HEK293T (cell line): ENCODE data around the gene CLASP1.

Experiments
- BHLHE40 ChIP-seq: fragments of 450-650 bp; IDR thresholded peaks from 2 replicates; pipeline ENCODE4 v1.6.1; 2016; ENCODE audit warnings: mild to moderate bottlenecking, moderate library complexity, borderline replicate concordance
- CTBP1 ChIP-seq: fragments of 450-650 bp; IDR thresholded peaks from 2 replicates; pipeline ENCODE4 v1.6.1; 2016; ENCODE audit warnings: borderline replicate concordance
- FOXA1 ChIP-seq: fragments of 450-650 bp; IDR thresholded peaks from 2 replicates; pipeline ENCODE4 v1.6.1; 2016; ENCODE audit warnings: mild to moderate bottlenecking
- FOXM1 ChIP-seq: fragments of 450-650 bp; IDR thresholded peaks from 2 replicates; pipeline ENCODE4 v1.6.1; 2017; ENCODE audit warnings: mild to moderate bottlenecking, borderline replicate concordance
- HDGF ChIP-seq: fragments of 450-650 bp; IDR thresholded peaks from 2 replicates; pipeline ENCODE4 v1.6.1; 2017; ENCODE audit warnings: antibody characterized with exemption, borderline replicate concordance
- LEF1 ChIP-seq: fragments of 450-650 bp; IDR thresholded peaks from 2 replicates; pipeline ENCODE4 v1.6.1; 2017; ENCODE audit warnings: mild to moderate bottlenecking, borderline replicate concordance
- SUZ12 ChIP-seq: fragments of 450-650 bp; IDR thresholded peaks from 2 replicates; pipeline ENCODE4 v1.6.1; 2016; ENCODE audit warnings: mild to moderate bottlenecking
- TARDBP ChIP-seq: fragments of 450-650 bp; IDR thresholded peaks from 2 replicates; pipeline ENCODE4 v1.6.1; 2016
- ZNF384 ChIP-seq: fragments of 450-650 bp; IDR thresholded peaks from 2 replicates; pipeline ENCODE4 v1.6.1; 2016

- TF ChIP-seq SUZ12 (no peak), BHLHE40 (no peak), TARDBP (no peak), FOXM1 (no peak), FOXA1 (no peak), CTBP1 (no peak), HDGF (no peak), ZNF384 (no peak), LEF1 (no peak)
Observed at GRCh38 chr2:121367246-121367900, 281.9 kb downstream of the CLASP1 start.
